Measurements from ENCODE around the gene TRIM74.
"Not testable (repeated sequence)": the region's sequence is repeated elsewhere in the genome, so short reads cannot be mapped to it uniquely, and the experiment has no call there.

- TF ChIP-seq CTCF (IDR thresholded peaks at IDR 0.05; ENCODE audit: insufficient read depth, low read length, poor library complexity, severe bottlenecking); EZH2phosphoT487 (conservative IDR thresholded peaks at IDR 0.05; ENCODE audit: low read length): not testable (repeated sequence)
Measured at GRCh38 chr7:72913750-72914149, 55.5 kb downstream of the TRIM74 start.
